ENCODE results near the gene ALDOA. TPM values are rescaled to one million over a fixed set of nuclear protein-coding genes. Genes with fewer than 3 reads are reported as not detected.

ALDOA gene
- total and polyA plus RNA-seq, 9 of the 15 experiments (the other 6 are each of a cell fraction or from before 2014, with no cell fraction given), result 311 to 2,224 (median 1,293) TPM

DNA sequence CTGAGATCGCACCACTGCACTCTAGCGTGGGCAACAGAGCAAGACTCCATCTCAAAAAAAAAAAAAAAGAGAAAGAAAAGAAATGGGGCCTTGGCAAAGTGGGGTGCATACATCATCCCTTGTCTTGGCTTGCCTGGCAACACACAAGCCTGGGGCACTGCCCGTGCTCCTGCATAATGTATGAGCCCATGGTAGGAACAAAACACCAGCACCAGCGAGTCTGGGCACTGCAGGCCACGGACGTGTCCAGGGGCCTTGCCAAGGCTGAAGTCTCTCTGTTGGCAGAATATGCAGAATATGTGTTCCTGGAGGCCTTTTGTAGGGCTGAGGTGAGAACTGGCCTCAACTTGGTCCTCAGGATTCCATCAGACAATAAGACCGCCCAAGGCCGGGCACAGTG lies 15.7 kb upstream of the ALDOA start:
- POLR2A ChIA-PET, result no interaction called here
- no peaks in the 10 kb centered on the region for H3K9me3 ChIP-seq (replicated peaks; ENCODE audit: control insufficient read depth, insufficient read depth, low read depth, low read length)
- H3K9ac ChIP-seq (ENCODE audit: insufficient read depth in 1 of 2, low read depth in 2 of 2, low read length in 2 of 2), result peak overlapping the region in 1 of 2 experiments; percentile 39; a peak in 1 of 4 replicates
- no peaks in the 10 kb centered on the region; a peak in 1 of 5 replicates for H3K27me3 ChIP-seq (ENCODE audit: control insufficient read depth in 2 of 2, insufficient read depth in 2 of 2, low read length in 2 of 2)
- peaks cover 14% of the 10 kb centered on the region; the same call in 2 of the 3 replicates for H3K79me2 ChIP-seq (ENCODE audit: control insufficient read depth, insufficient read depth, low read length)
- H3K4me2 ChIP-seq (ENCODE audit: insufficient read depth, low read length), result no peak overlapping the region
- H3K4me1 ChIP-seq (replicated peaks in 1 of 2; ENCODE audit: control insufficient read depth in 2 of 2, insufficient read depth in 2 of 2, low read length in 2 of 2), result peaks cover 18 to 32% of the 10 kb centered on the region in 2 experiments
- CTCF ChIA-PET (ENCODE audit: low intra/inter-chr PET ratio), result interaction anchor here (0.7 kb wide), 1 partner anchor 43 kb away, joined by 3 read pairs; no protein-coding TSS in a partner anchor
- no peak for ATAC-seq
- H3K4me3 ChIP-seq, result no peak overlapping the region
- no peaks in the 10 kb centered on the region for H3K36me3 ChIP-seq (ENCODE audit: control insufficient read depth, insufficient read depth, low read length)
- in situ Hi-C loops (cut with MboI), result no loop called here
- H2AFZ ChIP-seq (ENCODE audit: low read depth, low read length), result no peak overlapping the region
- FAIRE-seq, result no peak
- peaks cover 4% of the 10 kb centered on the region; the same call in 1 of the 2 replicates for H4K20me1 ChIP-seq (replicated peaks; ENCODE audit: control insufficient read depth, insufficient read depth, low read length)
- H3K9me1 ChIP-seq (ENCODE audit: control insufficient read depth, insufficient read depth, low read length), result no peaks in the 10 kb centered on the region
- no peak for DNase-seq (ENCODE audit: extremely low read depth in 1 of 4, low spot score in 3 of 4)
- no TSS peak for BruUV-seq (replicated peaks)
- no peak overlapping the region for H3K27ac ChIP-seq (ENCODE audit: extremely low read depth, low read depth, low read length)
- WGBS (ENCODE audit: insufficient coverage, low coverage, missing lambda C conversion rate), result 78% methylated on average over 6 of the region's 8 CpGs
- intact Hi-C loops (cut with micrococcal nuclease), result loop anchor here (5.0 kb wide), 1 partner anchor 42 kb away; the partner anchor contains the start of gene TBX6
- TF ChIP-seq, protein P1, sequence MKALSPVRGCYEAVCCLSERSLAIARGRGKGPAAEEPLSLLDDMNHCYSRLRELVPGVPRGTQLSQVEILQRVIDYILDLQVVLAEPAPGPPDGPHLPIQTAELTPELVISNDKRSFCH (CRISPR knock-in tag; IDR thresholded peaks at IDR 0.05), result no peak
- TF ChIP-seq, protein P1 (tag; IDR thresholded peaks at IDR 0.05), result no peak
- TF ChIP-seq SIN3B (IDR thresholded peaks at IDR 0.05; ENCODE audit: low read depth) (no peak), TCFL5 (CRISPR knock-in tag; conservative IDR thresholded peaks at IDR 0.05) (no peak), CREB1 (IDR thresholded peaks at IDR 0.05) (no peak), CREB1 (CRISPR knock-in tag; IDR thresholded peaks at IDR 0.05) (no peak), ETV1 (tag; conservative IDR thresholded peaks at IDR 0.05; ENCODE audit: low read depth) (no peak), ZKSCAN3 (CRISPR knock-in tag; IDR thresholded peaks at IDR 0.05) (no peak), YBX1 (IDR thresholded peaks at IDR 0.05) (no peak), COPS2 (conservative IDR thresholded peaks at IDR 0.05) (no peak), PTTG1 (tag; IDR thresholded peaks at IDR 0.05; ENCODE audit: low read depth) (no peak), KDM2B (CRISPR knock-in tag; IDR thresholded peaks at IDR 0.05) (no peak), CHD1 (IDR thresholded peaks at IDR 0.05; ENCODE audit: low read length) (no peak), MAZ (CRISPR knock-in tag; conservative IDR thresholded peaks at IDR 0.05 in 1 of 2, IDR thresholded peaks at IDR 0.05 in 1 of 2) (no peak), RBFOX2 (IDR thresholded peaks at IDR 0.05; ENCODE audit: low read depth, low read length) (no peak)
- TF ChIP-seq, protein P2, sequence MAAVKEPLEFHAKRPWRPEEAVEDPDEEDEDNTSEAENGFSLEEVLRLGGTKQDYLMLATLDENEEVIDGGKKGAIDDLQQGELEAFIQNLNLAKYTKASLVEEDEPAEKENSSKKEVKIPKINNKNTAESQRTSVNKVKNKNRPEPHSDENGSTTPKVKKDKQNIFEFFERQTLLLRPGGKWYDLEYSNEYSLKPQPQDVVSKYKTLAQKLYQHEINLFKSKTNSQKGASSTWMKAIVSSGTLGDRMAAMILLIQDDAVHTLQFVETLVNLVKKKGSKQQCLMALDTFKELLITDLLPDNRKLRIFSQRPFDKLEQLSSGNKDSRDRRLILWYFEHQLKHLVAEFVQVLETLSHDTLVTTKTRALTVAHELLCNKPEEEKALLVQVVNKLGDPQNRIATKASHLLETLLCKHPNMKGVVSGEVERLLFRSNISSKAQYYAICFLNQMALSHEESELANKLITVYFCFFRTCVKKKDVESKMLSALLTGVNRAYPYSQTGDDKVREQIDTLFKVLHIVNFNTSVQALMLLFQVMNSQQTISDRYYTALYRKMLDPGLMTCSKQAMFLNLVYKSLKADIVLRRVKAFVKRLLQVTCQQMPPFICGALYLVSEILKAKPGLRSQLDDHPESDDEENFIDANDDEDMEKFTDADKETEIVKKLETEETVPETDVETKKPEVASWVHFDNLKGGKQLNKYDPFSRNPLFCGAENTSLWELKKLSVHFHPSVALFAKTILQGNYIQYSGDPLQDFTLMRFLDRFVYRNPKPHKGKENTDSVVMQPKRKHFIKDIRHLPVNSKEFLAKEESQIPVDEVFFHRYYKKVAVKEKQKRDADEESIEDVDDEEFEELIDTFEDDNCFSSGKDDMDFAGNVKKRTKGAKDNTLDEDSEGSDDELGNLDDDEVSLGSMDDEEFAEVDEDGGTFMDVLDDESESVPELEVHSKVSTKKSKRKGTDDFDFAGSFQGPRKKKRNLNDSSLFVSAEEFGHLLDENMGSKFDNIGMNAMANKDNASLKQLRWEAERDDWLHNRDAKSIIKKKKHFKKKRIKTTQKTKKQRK (IDR thresholded peaks at IDR 0.05; ENCODE audit: borderline replicate concordance, low read depth, low read length), result no peak
- TF ChIP-seq, protein P3, sequence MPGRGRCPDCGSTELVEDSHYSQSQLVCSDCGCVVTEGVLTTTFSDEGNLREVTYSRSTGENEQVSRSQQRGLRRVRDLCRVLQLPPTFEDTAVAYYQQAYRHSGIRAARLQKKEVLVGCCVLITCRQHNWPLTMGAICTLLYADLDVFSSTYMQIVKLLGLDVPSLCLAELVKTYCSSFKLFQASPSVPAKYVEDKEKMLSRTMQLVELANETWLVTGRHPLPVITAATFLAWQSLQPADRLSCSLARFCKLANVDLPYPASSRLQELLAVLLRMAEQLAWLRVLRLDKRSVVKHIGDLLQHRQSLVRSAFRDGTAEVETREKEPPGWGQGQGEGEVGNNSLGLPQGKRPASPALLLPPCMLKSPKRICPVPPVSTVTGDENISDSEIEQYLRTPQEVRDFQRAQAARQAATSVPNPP (IDR thresholded peaks at IDR 0.05; ENCODE audit: borderline replicate concordance, insufficient read depth, insufficient read length), result no peak

All from K562 (cell line).